Skeletal muscle satellite cell (primary cell): ENCODE measurements around the gene SLC43A1. TPM values are rescaled to one million over a fixed set of nuclear protein-coding genes. Genes with fewer than 3 reads are reported as not detected.

Source experiments
- H3K27me3 ChIP-seq: 2 replicates; pipeline ENCODE4 v1.7.0; 2013; ENCODE audit warnings: low read length; ENCODE audit not compliant: control insufficient read depth, insufficient read depth
- H3K36me3 ChIP-seq: 2 replicates; pipeline ENCODE4 v1.7.0; 2013; ENCODE audit warnings: mild to moderate bottlenecking, control low read depth, low read length; ENCODE audit not compliant: insufficient read depth
- H3K4me1 ChIP-seq: 2 replicates; pipeline ENCODE4 v1.7.0; 2013; ENCODE audit warnings: low read length; ENCODE audit not compliant: control insufficient read depth, insufficient read depth
- H3K4me2 ChIP-seq: 2 replicates; pipeline ENCODE4 v1.7.0; 2013; ENCODE audit warnings: mild to moderate bottlenecking, low read length
- H3K4me3 ChIP-seq: 2 replicates; pipeline ENCODE4 v1.7.0; 2013; ENCODE audit warnings: low read length
- H3K9ac ChIP-seq: 2 replicates; pipeline ENCODE4 v1.7.0; 2013; ENCODE audit warnings: mild to moderate bottlenecking, low read depth, low read length, moderate library complexity
- H3K9me3 ChIP-seq: replicated peaks from 2 replicates; pipeline ENCODE4 v1.7.0; 2013; ENCODE audit warnings: mild to moderate bottlenecking, control low read depth, low read length
- total RNA-seq: library from RNA; depleted of rRNA; stranded (reverse); fragments of >200 nt; gene quantifications from 2 replicates; pipeline ENCODE4 v1.2.3, GENCODE V29; 2012; rRNA removed

SLC43A1 gene
- 9.6 and 14.7 TPM in 2 replicates for total RNA-seq

DNA sequence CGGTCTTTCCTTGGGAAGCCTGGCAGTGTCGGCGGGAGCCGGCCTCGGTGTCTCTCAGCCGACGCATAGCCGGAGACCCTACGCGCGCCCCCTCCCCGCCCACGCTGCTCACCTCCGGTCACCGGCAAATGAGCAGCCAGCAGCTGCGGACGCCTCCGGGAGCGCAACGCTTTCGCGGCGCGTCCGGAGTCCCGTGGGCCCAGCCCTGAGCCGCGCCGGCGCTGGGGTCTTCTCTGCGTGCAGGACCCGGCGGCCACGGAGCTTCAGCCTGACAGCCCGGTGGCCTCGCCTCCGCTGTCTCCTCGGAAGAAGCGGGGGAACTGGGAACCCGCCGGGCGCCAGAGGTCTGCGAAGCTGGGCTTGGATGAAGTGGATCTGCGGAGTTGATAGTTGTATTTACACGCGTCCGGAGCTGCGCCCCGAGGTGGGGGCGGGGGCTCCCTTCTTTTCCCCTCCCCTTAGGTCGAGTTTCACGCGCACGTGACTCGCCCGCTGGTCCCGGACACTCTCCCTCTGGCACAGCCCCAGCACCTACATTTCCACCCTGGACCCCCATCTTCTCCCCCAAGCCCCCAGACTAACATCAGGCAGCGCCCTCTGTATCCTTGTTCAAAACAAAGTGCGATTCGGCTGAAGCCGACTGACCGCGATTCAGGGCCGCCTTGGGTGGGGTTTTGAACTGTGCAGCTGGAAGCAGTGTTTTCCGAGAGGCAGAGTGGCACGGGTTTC is at the start of gene SLC43A1:
TSS of gene SLC43A1 (minus strand) at position 371 of the 729 bp plus-strand sequence. CDS start 1,591 bp downstream, outside the sequence.
- H3K4me3 ChIP-seq = peak within 1 kb of the TSS; percentile 83
- H3K9ac ChIP-seq = peak within 1 kb of the TSS; percentile 76
- no peaks in the 10 kb centered on the region for H3K9me3 ChIP-seq
- H3K27me3 ChIP-seq = no peaks in the 10 kb centered on the region
- H3K4me1 ChIP-seq = peaks cover 8% of the 10 kb centered on the region
- H3K36me3 ChIP-seq = no peaks in the 10 kb centered on the region
- peak within 1 kb of the TSS; percentile 90 for H3K4me2 ChIP-seq

DNA sequence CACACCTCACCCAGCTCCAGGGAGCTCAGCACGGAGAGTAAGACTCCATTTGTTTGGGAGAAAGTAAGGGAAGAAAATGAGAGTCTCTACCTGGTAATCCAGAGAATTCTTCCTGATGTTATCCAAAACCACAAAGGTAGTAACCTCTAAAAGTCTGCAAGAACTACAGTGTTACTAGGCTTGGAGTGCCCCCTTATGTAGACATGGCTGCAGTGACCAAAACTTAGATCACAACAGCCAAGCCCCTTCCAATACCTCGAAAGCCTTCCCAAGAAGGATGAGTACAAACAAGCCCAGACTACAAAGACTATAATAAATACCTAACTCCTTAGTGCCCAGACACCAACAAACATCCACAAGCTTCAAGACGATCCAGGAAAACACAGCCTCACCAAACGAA is 47.1 kb upstream of the SLC43A1 start:
- Histone ChIP-seq H3K4me2 (no peak overlapping the region), H3K4me3 (no peak overlapping the region), H3K27me3 (no peaks in the 10 kb centered on the region), H3K9me3 (no peaks in the 10 kb centered on the region), H3K36me3 (peaks cover under 1% of the 10 kb centered on the region), H3K4me1 (peaks cover 5% of the 10 kb centered on the region), H3K9ac (no peak overlapping the region)

DNA sequence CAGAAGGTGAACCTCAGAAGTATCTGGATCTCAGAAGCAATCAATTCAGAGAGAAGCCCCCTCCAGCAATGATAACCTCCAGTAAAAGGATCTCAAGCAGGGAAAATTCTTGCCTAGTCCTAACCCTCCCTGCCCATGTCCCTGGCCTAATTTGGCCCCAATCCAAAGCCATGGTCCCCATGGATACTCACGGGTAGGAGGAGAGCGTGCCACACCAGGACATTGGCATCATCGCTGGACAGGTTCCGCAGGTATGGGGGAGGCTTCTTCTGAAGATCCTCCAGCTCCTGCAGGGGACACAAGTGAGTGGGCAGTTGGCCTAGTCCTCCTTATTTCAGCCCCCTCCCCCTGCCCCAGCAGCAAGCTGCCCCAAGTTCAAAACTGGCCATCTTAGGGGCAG is 44.6 kb upstream of the SLC43A1 start:
- Histone ChIP-seq H3K9me3 (no peaks in the 10 kb centered on the region), H3K4me3 (no peak overlapping the region), H3K4me2 (no peak overlapping the region), H3K4me1 (no peaks in the 10 kb centered on the region), H3K9ac (no peak overlapping the region), H3K36me3 (peaks cover 3% of the 10 kb centered on the region), H3K27me3 (no peaks in the 10 kb centered on the region)

- H3K4me1 ChIP-seq = no peaks in the 10 kb centered on the region
- H3K36me3 ChIP-seq = peaks cover 17% of the 10 kb centered on the region
- no peak overlapping the region for H3K9ac ChIP-seq
- H3K4me3 ChIP-seq = no peak overlapping the region
- no peaks in the 10 kb centered on the region for H3K27me3 ChIP-seq
- no peak overlapping the region for H3K4me2 ChIP-seq
- H3K9me3 ChIP-seq = no peaks in the 10 kb centered on the region
Observed at GRCh38 chr11:57556041-57556440, 40.5 kb upstream of the SLC43A1 start.

DNA sequence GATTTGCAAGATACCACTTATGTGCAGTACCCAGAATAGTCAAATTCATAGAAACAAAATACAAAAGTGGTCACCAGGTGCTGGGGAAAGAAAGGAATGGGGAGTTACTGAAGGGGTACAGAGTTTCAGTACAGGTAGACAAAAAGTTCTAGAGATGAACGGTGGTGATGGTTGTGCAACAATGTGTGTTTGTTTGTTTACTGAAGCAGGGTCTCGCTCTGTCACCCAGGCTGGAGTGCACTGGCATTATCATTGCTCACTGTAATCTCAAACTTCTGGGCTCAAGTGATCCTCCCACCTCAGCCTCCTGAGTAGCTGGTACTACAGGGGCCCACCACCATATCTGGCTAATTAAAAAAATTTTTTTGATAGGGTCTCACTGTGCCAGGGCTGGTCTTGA is 39.9 kb upstream of the SLC43A1 start:
- H3K4me2 ChIP-seq = no peak overlapping the region
- no peak overlapping the region for H3K9ac ChIP-seq
- no peak overlapping the region for H3K4me3 ChIP-seq
- no peaks in the 10 kb centered on the region for H3K27me3 ChIP-seq
- H3K4me1 ChIP-seq = no peaks in the 10 kb centered on the region
- H3K36me3 ChIP-seq = peaks cover 17% of the 10 kb centered on the region
- no peaks in the 10 kb centered on the region for H3K9me3 ChIP-seq

DNA sequence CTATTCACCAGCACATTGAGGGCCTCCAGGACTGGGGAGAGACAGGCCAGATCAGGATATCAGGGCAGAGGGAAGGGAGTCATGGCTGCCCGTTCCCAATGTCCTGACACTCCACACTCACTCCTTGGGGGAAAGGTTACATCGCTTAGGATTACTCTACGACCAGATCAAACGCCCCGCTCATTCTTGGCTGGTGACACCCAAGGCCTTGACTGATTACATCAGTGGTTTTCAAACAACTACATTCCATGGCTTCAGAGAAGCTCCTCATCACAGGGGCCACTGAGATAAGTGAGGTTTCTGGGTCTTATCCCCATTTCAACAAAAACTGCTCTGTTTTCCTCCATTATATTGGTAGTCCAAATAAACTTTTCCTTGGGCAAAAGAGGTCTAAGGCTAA is 37.0 kb upstream of the SLC43A1 start:
- Histone ChIP-seq H3K9ac (no peak overlapping the region), H3K4me1 (no peaks in the 10 kb centered on the region), H3K27me3 (no peaks in the 10 kb centered on the region), H3K4me3 (no peak overlapping the region), H3K4me2 (no peak overlapping the region), H3K36me3 (peaks cover 20% of the 10 kb centered on the region), H3K9me3 (no peaks in the 10 kb centered on the region)

DNA sequence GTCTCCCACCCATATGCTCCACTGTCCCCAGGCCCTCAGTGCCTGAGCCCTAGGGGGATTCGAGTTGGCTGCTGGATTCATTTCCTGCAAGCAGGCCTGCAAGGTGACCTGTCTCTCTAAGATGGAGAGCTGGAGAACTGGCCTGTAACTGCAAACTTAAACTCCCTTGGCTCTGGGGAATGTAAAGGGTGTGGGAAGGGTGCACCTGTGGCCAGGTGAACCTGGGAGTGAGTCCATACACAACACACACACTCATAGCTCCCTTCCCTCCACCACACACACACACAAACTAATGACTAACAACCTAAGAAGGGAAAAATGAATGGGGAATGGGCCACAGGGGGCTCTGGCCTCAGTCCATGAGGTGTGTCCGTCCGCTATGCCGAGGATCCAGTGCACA is 36.4 kb upstream of the SLC43A1 start:
- Histone ChIP-seq H3K36me3 (peaks cover 19% of the 10 kb centered on the region), H3K9me3 (no peaks in the 10 kb centered on the region), H3K4me3 (no peak overlapping the region), H3K9ac (no peak overlapping the region), H3K4me1 (no peaks in the 10 kb centered on the region), H3K4me2 (no peak overlapping the region), H3K27me3 (no peaks in the 10 kb centered on the region)

GRCh38 chr11:57549983-57550382 is 34.5 kb upstream of the SLC43A1 start:
- Histone ChIP-seq H3K4me3 (no peak overlapping the region), H3K4me2 (no peak overlapping the region), H3K36me3 (peaks cover 18% of the 10 kb centered on the region)

DNA sequence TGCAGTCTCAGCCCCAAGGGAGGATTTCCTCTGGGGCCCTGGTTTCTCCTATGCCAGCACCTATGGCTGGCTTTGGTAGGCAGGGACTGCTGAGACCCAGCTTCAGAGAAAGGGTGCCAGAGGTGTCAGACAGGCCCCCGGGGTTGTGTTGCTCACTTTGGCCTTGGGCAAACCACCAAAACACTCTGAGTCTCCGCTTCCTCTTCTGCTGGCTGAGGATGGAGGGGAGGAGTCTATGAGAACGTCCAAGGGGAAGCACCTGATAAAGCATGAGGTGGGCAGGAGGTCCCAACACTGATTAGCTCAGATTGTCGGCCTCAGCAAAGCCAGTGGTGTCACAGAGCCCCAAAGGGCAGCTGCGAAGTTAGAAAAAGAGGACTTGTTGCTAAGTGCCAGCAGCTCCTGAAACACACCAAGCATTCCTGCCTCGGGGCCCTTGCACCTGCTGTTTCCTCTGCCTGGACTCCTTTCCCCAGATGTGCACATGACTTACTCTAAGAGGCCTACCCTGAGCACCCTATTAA is 32.4 kb upstream of the SLC43A1 start:
- H3K4me3 ChIP-seq = no peak overlapping the region
- no peaks in the 10 kb centered on the region for H3K9me3 ChIP-seq
- no peak overlapping the region for H3K4me2 ChIP-seq
- no peaks in the 10 kb centered on the region for H3K4me1 ChIP-seq
- H3K9ac ChIP-seq = no peak overlapping the region
- H3K27me3 ChIP-seq = peaks cover 9% of the 10 kb centered on the region
- H3K36me3 ChIP-seq = peaks cover 9% of the 10 kb centered on the region

More at GRCh38 chr11:57549983-57550382, 34.5 kb upstream of the SLC43A1 start:
- no peaks in the 10 kb centered on the region for H3K27me3 ChIP-seq
- H3K9ac ChIP-seq = no peak overlapping the region
- no peaks in the 10 kb centered on the region for H3K9me3 ChIP-seq
- no peaks in the 10 kb centered on the region for H3K4me1 ChIP-seq

GRCh38 chr11:57546869-57547475 is 31.5 kb upstream of the SLC43A1 start:
- Histone ChIP-seq H3K4me3 (no peak overlapping the region), H3K4me2 (no peak overlapping the region), H3K9ac (no peak overlapping the region), H3K36me3 (peaks cover 5% of the 10 kb centered on the region), H3K9me3 (no peaks in the 10 kb centered on the region), H3K4me1 (no peaks in the 10 kb centered on the region), H3K27me3 (peaks cover 16% of the 10 kb centered on the region)

DNA sequence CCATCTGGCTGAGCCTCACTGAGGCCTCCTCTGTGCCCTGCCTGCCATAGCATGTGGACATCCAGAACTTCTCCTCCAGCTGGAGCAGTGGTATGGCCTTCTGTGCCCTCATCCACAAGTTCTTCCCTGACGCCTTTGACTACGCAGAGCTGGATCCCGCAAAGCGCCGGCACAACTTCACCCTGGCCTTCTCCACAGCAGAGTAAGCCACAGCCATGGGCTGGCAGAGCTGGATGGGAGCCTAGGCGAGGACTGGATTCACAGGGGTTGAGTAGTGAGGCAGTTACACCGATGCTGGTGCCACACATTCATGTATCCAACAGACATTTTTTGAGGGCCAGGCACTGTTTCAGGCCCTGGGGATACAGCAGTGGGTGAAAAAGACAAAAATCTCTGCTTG is 30.9 kb upstream of the SLC43A1 start:
- no peak overlapping the region for H3K4me3 ChIP-seq
- peaks cover 16% of the 10 kb centered on the region for H3K27me3 ChIP-seq
- H3K36me3 ChIP-seq = peaks cover 5% of the 10 kb centered on the region
- no peak overlapping the region for H3K4me2 ChIP-seq
- no peaks in the 10 kb centered on the region for H3K9me3 ChIP-seq
- no peaks in the 10 kb centered on the region for H3K4me1 ChIP-seq
- no peak overlapping the region for H3K9ac ChIP-seq
